Retinal pigment epithelial cell (primary cell): ENCODE data around the gene PLEKHM1.

Experiments
- DNase-seq: peaks from one replicate; pipeline ENCODE4 v3.0.0-alpha.2; 2010; ENCODE audit warnings: low read depth
- H3K4me3 ChIP-seq: 2 replicates; pipeline ENCODE4 v1.5.1; 2011; ENCODE audit warnings: mild to moderate bottlenecking, low read length, control low read depth, moderate library complexity
- CTCF ChIP-seq: conservative IDR thresholded peaks from 2 replicates; pipeline ENCODE4 v1.5.1; 2011; ENCODE audit warnings: low read depth, low read length, control low read depth, inconsistent platforms

PLEKHM1 gene

DNA sequence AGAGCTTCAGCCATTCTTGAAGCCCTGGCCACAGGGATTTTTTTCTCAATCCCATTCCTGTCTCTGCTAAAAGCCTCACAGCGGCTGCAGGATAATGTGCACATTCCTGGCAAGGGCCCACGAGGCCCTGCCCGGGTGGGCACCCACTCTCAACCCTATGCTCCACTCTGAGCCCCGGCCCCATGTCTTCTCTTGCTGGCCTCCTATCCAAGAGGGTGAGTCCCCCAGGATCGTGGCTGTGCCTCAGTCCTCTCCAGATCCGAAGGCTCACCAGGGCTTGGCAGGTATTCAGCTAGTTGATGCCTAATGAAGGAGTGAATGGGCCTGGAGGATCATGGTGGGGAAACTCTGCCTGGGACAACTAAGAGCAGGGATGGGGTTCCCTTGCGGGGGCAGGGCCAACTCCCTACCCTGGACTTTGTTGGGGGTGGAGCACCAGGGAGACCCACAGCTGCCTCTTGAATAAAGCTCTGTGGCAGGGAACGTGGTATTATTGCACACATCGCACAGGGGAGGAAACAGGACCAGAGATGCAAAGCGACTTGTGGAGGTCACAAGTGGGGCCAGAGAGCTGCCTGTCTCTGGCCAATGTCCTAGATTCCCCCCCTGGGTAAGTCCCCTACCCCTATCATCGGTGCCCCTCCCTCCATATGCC, 63.2 kb downstream of the PLEKHM1 start:
- H3K4me3 ChIP-seq, result no peak overlapping the region
- DNase-seq, result no peak
- TF ChIP-seq CTCF, result no peak

DNA sequence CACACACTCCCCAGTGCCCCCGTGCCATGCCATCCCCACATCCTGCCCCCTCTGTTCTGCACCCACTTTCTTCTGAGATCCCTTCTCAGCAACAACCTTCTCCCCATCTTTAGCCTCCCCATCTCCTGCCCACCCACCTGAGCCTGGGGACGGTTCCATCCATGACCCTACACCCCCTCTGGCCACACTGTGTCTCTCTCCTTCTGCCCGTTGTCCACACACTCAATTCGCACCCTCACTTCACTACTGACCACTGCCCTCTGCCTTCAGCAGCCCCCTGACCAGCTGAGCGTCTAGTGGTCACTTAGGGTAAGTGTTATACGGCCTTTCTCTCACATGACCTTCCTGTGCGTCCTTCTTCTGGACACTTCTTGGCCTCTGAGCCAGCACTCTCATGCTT, 64.0 kb downstream of the PLEKHM1 start:
- H3K4me3 ChIP-seq, result no peak overlapping the region
- no peak for TF ChIP-seq CTCF
- DNase-seq, result no peak

DNA sequence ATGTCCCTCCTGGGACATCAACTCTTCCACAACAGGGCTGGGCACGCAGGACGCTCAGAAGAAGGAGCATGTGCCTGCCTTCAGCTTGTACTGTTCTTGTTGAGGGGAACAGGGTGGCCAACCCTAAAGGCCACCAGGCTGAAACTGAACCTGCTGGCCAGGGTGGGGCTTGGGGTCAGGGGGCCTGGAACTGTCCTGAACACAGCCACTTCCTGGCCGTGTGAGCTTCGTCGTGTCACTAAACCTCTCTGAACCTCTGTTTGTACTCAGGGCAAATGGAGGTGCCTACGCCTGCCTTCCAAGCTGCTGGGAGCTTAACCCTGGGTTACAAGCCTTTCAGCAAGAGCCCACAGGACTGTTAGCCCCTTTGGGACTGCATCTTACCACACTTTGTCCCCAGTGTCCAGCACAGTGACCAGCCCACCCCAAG, 64.5 kb downstream of the PLEKHM1 start:
- no peak for DNase-seq
- no peak overlapping the region for H3K4me3 ChIP-seq
- TF ChIP-seq CTCF, result no peak

DNA sequence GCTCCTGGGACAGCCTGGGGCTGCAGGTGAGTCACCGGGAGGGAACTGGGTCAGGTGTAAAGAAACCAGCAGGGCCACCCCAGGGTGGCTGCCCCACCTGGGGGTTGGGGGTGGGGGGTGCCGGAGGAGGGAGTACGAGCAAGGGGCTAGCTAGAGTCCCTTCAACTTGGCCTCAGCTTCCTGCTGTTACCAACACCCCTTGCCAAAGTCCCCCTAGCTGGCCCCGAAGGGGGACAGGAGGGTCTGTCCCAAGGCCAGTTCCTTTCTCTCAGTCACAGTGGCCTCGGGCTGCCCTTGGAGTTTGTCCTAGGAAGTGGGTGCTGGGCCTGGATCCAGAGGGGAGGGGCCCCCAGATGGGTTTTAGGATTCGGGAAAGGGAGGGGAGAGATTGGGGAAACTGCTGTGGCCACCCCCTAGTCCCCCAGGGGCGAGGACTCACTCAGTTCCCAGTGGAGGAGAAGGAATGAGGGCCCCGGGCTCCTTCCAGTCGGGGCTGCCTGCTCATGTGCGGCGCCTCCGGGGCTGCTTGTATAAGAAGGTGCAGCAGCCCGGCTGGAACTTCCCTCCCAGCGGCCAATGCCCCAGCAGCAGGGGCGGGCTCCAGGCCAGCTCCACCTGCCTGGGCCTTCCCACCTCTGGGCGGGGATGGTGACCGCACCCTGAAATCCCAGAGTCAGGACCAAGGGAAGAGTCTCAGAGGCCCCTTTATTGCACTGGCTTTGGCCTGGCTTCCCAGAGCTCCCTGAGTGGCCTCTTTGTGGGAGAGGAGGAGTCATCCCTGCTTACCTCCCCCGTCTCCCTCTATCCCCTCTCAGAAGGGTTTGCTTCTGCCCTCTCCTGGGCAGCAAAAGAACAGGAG, 65.2 kb downstream of the PLEKHM1 start:
- peak overlapping the region; percentile 36 for H3K4me3 ChIP-seq
- peak; percentile 66 for DNase-seq
- TF ChIP-seq CTCF, result peak; percentile 73

DNA sequence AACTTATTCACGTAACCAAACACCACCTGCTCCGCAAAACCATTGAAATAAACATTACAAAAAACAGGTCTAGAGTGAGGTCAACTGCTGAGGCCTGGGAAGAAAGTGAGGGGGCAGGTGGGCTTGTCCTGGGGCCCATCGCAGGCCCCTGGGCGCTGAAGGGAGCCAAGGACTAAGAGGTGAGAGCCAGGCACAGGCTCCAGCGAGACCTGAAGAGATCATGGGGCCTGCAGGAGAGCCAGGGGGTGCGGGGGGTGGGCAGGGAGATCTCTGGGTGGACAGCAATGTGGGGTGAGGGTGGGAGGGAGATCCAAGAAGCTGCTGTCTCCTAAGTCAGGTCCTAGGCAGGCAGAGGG, 65.8 kb downstream of the PLEKHM1 start:
- no peak for TF ChIP-seq CTCF
- H3K4me3 ChIP-seq, result no peak overlapping the region
- DNase-seq, result no peak

GRCh38 chr17:45423975-45424335, 66.6 kb downstream of the PLEKHM1 start:
- TF ChIP-seq CTCF, result no peak
- DNase-seq, result no peak
- no peak overlapping the region for H3K4me3 ChIP-seq
